ENCODE data around the gene RTP4.
"Not testable (repeated sequence)": the region's sequence is repeated elsewhere in the genome, so short reads cannot be mapped to it uniquely, and the experiment has no call there.

The RTP4 gene

GRCh38 chr3:187370051-187370450, 1.9 kb downstream of the RTP4 start:
- DNase-seq: no peak

GRCh38 chr3:187375581-187375980, 7.4 kb downstream of the RTP4 start:
- DNase-seq: no peak

- no peak for DNase-seq
Measured at GRCh38 chr3:187377842-187378241, 9.7 kb downstream of the RTP4 start.

GRCh38 chr3:187382609-187383151, 14.5 kb downstream of the RTP4 start:
- no peak for DNase-seq

- DNase-seq: no peak
Measured at GRCh38 chr3:187383246-187383645, 15.1 kb downstream of the RTP4 start.

- DNase-seq: no peak
Measured at GRCh38 chr3:187385296-187385695, 17.1 kb downstream of the RTP4 start.

- DNase-seq: no peak
Measured at GRCh38 chr3:187396661-187397060, 28.5 kb downstream of the RTP4 start.

- DNase-seq: no peak
Measured at GRCh38 chr3:187398955-187399354, 30.8 kb downstream of the RTP4 start.

GRCh38 chr3:187400756-187401155, 32.6 kb downstream of the RTP4 start:
- DNase-seq: no peak

- no peak for DNase-seq
Measured at GRCh38 chr3:187401856-187402255, 33.7 kb downstream of the RTP4 start.

- DNase-seq: no peak
Measured at GRCh38 chr3:187403768-187404288, 35.6 kb downstream of the RTP4 start.

- no peak for DNase-seq
Measured at GRCh38 chr3:187406927-187407326, 38.7 kb downstream of the RTP4 start.

- DNase-seq: not testable (repeated sequence)
Measured at GRCh38 chr3:187411991-187412781, 44.0 kb downstream of the RTP4 start.
